GM18868 (cell line): ENCODE measurements around the gene PRTG.

ENCODE experiments used
- ATAC-seq: cut with Tn5 transposase; IDR thresholded peaks from one replicate; pipeline ENCODE4 v1.9.1; 2021; ENCODE audit warnings: mild to moderate bottlenecking, moderate library complexity; ENCODE audit not compliant: unreplicated experiment

Gene PRTG

DNA sequence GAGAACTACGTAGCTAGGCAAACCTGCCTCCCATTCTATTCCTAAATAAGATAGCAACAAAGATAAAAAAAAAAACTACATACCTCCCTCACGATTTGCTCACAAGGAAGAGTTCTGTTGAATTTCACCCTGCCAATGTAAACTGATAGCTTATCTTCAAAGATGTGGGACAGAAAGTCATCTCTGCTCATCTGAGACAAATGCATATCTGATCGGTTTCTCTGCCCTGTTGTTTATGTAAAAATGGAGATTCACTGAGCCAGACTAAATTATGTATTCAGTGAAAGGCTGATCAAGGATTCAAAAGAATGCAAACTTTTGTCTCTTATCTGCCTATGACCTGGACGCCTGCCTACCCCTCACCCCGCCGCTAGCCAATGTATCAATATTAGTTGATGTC lies 166.0 kb downstream of the PRTG start:
- no peak for ATAC-seq

DNA sequence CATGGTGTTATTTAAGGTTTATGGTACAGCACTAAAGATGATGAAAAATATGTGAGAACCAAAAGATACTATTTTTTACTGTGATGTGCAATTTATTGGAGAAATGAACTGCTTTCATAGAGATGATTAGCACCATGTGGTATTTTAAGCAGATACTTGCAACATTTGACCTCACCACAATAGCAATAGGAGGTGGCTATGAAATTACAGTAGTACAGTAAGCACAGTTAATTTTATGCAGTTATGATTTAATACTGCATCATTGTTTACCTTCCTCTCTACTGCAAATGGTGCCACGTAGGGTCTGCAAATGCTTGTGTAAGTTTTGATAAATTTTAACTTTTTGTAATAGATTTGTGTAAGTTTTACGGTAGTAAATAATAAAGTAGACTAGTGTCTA lies 168.9 kb downstream of the PRTG start:
- ATAC-seq = no peak

- no peak for ATAC-seq
Observed at GRCh38 chr15:55573224-55573623, 169.7 kb downstream of the PRTG start.

DNA sequence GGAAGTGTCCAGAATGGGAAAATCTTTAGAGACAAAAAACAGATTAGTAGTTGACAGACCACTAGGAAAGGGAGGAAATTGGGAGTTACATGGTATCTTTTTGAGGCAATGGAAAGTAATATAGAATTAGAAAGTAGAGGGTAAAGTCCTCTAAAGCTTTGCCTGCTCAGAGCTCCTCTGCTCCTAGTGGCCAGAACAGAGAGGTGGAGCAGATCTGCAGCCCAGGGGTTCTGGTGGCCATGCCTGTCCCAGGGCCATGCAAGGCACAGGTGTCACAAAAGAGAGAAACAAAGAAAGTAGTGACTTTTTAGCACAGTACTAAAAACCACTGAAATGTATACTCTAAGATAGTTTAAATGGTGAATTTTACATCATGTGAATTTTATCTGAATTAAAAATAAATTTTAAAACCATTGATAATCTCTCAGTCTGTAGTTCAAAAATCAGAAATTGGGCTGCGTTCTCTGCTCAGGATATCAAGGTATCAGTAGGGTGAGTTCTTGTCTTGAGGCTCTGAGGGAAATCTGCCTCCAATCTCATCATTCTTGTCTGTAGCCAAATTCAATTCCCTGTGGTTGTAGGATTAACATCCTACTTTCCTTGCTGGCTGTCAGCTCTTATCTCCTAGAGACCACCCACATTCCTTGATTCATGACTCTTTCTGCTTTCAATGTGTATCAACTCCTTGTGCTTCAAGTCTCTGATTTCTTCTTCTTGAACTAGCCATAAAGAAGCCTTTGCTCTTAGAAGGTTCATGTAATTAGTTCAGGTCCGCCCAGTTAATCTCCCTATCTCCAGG lies 178.4 kb downstream of the PRTG start:
- no peak for ATAC-seq

GRCh38 chr15:55562601-55563000 lies 180.4 kb downstream of the PRTG start:
- ATAC-seq = no peak
